ENCODE results near the gene GZMB.

DNA sequence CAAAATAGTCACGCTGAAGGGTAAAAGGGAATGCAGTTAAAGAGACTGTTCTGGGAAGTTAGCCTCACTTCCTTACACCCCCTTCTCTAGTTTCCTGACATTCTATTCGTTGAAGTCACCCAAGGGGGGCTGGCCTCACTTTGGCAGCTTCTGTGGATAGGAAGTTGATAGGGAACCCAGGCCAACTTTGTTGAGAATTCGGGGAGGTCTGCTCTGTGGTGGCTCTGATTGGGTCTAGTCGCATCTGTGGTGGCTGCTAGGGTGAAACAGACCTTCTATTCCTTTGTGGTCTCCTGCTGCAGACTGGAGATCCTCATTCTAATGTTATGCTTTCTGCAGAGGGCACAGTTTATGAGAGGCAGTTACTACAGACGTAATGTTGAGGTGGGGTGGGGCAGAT lies 28.8 kb upstream of the GZMB start:
- TF ChIP-seq, protein P1, sequence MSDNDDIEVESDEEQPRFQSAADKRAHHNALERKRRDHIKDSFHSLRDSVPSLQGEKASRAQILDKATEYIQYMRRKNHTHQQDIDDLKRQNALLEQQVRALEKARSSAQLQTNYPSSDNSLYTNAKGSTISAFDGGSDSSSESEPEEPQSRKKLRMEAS (IDR thresholded peaks at IDR 0.05): no peak
- no peak for TF ChIP-seq REST (IDR thresholded peaks at IDR 0.05; ENCODE audit: low read depth)
- no peak for TF ChIP-seq POLR2AphosphoS5 (IDR thresholded peaks at IDR 0.05; ENCODE audit: low read depth, low read length)
- TF ChIP-seq POLR2A (IDR thresholded peaks at IDR 0.05; ENCODE audit: borderline replicate concordance, extremely low read depth, insufficient read depth, insufficient read length): no peak
- TF ChIP-seq, protein P2, sequence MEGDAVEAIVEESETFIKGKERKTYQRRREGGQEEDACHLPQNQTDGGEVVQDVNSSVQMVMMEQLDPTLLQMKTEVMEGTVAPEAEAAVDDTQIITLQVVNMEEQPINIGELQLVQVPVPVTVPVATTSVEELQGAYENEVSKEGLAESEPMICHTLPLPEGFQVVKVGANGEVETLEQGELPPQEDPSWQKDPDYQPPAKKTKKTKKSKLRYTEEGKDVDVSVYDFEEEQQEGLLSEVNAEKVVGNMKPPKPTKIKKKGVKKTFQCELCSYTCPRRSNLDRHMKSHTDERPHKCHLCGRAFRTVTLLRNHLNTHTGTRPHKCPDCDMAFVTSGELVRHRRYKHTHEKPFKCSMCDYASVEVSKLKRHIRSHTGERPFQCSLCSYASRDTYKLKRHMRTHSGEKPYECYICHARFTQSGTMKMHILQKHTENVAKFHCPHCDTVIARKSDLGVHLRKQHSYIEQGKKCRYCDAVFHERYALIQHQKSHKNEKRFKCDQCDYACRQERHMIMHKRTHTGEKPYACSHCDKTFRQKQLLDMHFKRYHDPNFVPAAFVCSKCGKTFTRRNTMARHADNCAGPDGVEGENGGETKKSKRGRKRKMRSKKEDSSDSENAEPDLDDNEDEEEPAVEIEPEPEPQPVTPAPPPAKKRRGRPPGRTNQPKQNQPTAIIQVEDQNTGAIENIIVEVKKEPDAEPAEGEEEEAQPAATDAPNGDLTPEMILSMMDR (IDR thresholded peaks at IDR 0.05 in 2 of 3, conservative IDR thresholded peaks at IDR 0.05 in 1 of 3; ENCODE audit: borderline replicate concordance in 1 of 3, insufficient read depth in 1 of 3, low read depth in 2 of 3, low read length in 2 of 3): no peak
- TF ChIP-seq, protein P3, sequence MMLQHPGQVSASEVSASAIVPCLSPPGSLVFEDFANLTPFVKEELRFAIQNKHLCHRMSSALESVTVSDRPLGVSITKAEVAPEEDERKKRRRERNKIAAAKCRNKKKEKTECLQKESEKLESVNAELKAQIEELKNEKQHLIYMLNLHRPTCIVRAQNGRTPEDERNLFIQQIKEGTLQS (IDR thresholded peaks at IDR 0.05): no peak
- TF ChIP-seq RAD21 (IDR thresholded peaks at IDR 0.05; ENCODE audit: low read depth): no peak
- no peak for TF ChIP-seq ZBTB33 (IDR thresholded peaks at IDR 0.05; ENCODE audit: extremely low read depth, insufficient replicate concordance, low read length)
- no peak for TF ChIP-seq FOSL1 (IDR thresholded peaks at IDR 0.05; ENCODE audit: low read depth)
- TF ChIP-seq CBX3 (IDR thresholded peaks at IDR 0.05; ENCODE audit: low read depth): no peak
- no peak for TF ChIP-seq CEBPB (IDR thresholded peaks at IDR 0.05; ENCODE audit: low read depth)
- TF ChIP-seq YY1 (IDR thresholded peaks at IDR 0.05; ENCODE audit: extremely low read depth, insufficient replicate concordance, low read depth, low read length): no peak
- TF ChIP-seq SP1 (IDR thresholded peaks at IDR 0.05; ENCODE audit: low read depth): no peak

All from HCT116 (cell line).